ENCODE measurements around the gene BRMS1L.
A peak's percentile ranks its signal among the peaks of the same experiment; 100 is the strongest.

The BRMS1L gene

DNA sequence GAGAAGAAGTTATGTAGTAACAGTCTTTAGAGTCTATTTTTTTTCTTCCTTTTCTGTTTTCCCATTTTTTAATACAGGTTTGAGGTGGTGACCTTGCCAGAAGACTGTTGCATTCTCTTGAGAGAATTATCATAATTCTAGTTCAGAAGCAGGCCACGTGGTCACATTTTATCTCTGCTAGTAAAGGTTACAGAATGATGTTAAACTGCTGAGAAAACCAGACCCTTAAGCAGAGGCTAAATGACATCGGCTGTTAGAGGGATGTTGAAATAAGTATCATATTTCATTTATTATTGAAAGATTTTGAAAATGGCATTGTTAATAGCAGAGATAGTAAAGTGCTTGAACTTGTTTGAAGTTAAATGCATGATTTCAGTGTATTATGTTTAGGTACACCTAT, 49.2 kb downstream of the BRMS1L start:
- no peak for DNase-seq

DNA sequence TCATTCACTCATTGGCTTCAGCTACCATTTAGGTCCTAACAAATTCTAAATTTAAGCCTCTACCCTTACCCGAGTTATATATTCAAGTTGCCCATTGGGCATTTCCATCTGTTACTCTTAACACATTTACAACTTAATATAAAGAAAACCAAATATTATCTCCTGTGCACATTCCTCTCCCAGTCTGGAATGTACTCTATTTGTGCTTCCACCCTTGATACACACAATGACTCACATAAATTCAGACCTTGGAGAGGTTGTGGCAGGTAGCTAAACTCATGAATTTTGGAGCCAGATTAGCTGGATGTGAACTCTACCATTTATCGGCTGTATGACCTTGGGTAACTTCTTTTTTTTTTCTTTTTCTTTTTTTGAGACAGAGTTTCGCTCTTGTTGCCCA, 51.1 kb downstream of the BRMS1L start:
- no peak for DNase-seq

DNA sequence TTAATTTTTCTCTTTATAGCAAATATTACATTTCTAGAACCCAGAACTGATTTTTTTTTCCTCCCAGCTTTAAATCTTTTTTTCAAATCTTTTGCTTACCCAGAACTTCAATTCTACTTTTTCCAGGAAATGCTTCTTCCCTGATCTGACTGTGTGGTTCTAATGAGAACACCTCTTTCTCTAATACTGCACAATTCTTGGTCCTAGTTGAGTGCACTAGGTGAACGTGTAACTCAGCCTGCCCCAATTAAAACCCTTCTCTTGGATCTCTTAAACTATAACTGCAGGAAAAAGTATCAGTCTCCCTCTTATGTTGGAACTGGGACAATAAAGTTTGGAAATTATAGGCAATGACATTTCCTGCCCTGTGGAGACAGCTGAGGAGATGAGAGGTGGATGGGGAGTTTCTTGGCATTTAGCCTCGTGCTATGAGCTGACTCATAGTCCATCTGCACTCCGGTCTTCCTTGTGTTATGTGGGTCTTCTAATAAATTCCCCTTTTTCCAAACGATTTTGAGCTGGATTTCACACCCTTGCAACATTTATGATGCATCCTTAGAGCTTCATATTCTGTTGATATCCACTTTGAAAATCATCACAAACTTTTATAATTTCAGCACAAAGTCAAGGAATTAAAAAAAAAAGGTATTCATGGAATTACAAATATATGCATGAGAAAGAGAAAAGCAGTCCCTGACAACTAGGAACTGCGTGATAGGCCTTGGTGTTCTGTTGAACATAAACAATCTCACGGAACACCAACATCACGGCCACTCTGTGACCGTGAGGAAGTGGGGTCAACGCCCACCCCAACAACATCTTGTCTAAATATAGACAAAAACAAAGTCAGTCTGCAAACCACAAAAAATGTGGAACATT, 52.4 kb downstream of the BRMS1L start:
- DNase-seq = peak; percentile 15

DNA sequence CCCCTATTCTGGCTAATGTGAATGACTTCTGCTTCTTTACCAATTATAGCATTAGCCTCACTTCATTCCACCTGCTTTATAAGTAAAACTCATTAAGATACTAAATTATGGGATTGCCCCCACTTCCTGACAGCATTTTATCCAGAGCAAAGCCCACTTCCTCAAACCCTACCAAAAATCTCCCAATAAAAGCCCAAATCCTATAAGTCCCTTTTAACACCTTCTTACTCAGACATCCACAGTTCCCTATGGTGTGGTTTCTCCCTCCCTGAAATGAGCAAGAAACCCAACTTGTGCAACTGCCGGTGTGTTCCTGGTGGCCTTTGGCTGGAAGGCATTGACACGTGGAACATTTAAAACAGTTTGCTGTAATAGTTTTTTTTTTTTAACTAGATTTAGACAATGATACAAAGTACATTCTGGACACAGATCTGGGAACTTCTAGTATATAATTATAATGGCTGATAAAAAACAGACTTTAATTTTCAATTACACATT, 53.1 kb downstream of the BRMS1L start:
- no peak for DNase-seq

DNA sequence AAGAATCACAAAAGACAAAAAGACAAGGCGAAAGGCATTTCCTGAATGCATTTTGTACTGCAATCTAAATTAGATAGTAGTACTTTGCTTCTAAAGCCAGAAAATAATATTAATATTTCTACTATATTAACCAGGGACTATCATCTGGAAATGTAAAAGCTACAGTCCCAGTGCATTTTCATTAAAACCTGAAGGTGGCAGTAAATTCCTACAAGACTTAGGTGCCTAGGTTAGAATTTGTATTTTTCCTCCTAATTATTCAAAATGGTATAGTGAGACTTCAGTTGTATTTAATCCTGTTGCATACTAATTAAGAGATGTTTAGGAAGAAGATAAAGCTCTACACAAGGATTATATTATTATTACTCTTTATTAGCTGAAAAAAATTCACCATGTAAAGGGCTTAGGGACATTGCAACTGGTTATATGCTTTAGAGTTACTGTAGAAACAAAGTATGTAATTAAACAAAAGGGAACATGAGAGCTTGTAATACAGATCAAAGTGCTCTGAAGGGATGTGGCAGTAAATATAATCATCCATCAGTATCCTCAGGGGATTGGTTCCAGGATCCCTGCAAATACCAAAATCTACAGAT, 53.6 kb downstream of the BRMS1L start:
- DNase-seq = peak; percentile 8

DNA sequence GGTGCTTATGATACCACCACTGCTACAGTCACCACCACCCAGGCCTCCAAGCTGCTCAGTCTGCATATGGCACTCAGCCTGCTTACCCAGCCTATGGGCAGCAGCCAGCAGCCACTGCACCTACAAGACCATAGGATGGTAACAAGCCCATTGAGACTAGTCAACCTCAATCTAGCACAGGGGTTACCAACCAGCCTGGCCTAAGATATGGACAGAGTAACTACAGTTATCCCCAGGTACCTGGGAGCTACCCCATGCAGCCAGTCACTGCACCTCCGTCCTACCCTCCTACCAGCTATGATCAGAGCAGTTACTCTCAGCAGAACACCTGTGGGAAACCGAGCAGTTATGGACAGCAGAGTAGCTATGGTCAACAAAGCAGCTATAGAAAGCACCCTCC, 55.1 kb downstream of the BRMS1L start:
- no peak for DNase-seq

DNA sequence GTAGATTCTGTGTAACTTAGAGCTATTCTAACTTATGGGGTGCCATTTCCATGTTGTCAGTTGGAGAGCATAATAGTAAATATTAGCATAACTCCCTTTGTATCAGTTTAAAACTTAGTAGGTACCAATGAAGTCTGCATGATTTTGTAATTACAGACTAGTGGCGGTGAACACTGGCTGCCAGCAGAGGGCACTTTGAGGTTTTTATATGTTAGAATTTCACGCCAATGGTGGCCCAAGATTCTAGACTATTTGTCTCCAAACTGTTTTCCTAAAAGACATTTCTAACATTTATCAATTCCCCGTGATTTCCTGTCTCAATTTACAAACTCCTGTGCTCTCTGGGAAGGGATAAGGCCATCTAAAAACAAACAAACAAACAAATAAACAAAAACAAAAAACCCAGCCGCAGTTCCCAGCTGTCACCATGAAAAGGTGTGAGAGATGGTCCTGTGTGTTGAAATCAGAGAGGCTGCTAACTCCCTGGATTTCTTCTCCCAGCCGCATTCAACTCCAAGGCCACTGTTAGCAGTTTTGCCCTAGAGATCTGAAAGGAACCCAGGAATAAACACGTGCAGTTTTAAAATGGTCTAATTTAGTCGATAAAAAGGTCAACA, 57.6 kb downstream of the BRMS1L start:
- peak; percentile 22 for DNase-seq

DNA sequence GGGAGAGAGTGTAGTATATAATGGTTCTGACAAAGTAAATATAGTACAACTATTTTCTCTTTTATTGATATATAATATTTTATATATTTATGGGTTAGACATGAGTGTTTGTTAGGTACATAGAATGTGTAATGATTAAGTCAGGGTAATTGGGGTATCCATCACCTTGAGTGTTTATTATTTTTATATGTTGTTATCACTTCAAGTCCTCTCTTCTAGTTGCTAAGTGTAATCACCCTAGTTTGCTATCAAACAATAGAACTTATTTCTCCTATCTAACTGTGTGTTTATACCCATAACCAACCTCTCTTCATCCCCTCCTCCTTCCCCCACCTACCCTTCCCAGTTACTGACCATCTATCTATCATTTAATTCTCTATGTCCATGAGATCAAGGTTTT, 64.2 kb downstream of the BRMS1L start:
- no peak for DNase-seq

DNA sequence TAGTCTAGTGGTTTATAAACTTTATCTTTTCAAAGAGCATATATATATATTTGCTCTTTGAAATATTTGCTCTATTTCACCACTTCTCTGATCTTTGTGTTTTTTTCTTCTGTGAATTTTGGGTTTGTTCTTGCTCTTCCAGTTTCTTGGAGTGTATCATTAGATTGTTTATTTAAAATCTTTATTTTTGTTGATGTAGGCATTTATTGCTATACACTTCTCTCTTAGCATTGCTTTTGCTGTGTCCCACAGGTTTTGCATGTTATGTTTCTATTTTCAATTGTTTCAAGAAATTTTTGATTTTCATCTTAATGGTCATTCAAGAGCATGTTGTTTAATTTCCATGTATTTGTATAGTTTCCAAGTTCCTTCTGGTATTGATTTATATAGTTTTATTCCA, 69.1 kb downstream of the BRMS1L start:
- DNase-seq = no peak

DNA sequence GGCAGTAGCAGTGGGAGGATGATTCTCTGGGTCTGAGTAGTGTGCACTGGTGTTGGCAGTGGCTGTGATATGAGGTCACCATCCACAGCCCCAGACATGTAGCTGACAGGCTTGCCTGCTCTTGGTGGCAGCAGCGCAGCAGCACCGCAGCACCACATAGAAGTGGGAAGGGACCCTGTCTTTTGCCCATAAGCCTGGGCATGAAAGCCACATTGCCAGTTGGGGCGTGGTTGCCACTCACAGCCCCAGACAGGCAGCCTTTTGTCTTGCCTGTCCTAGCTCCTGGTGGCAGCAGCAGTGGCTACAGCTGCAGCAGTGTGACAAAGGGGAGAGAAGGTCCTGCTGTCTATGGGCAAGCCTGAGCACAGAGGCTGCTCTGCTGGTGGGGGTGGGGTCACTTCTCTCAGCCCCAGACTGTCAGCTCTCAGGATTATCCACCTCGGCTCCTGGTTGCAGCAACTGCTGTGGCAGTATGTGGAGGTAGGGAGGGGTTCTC, 71.5 kb downstream of the BRMS1L start:
- peak; percentile 20 for DNase-seq

DNA sequence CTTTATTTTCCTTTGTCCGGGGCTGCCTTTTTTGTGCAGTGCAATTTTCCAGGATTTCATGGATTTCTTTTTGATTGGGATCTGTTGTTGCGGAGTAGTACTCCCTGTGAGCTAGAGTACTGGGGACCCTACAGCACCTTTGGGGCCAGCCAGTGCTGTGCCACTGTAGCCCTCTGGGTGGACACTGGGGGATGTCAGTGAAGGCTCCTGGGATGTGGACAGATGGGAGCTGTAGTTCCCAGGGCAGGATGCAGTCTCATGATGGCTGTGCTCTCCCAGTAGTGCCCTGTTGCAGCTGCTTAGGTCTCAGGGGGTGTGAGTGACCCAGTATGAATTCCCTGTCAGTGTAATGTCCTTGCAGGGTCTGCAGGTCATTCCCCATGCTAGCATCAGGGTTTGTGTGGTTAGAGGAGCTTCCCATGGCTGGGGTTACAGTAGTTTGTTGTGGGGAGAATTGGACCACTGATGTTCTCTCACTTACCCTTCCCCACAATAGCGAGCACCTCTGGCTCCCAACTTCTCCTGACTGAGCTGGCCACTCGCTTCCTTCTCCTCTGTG, 72.2 kb downstream of the BRMS1L start:
- DNase-seq = no peak

DNA sequence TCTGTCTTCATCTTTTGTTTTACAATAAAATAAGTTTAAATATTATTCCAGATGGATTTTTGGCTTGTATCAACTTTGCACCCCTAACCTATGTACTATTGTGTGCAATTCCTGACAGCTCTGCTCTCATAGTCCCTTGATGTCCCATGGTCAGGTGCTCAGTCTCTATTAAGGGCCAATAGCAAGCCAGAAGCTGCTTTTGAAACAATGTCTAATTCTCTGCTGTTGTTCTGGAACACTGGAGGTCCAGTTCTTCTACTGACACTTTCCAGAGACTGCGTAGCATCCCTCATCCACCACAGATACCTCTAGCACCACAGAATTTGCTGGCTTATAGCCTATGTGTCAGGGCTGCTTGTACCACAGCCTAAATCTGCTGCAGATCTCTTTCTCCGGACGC, 74.6 kb downstream of the BRMS1L start:
- DNase-seq = no peak

DNA sequence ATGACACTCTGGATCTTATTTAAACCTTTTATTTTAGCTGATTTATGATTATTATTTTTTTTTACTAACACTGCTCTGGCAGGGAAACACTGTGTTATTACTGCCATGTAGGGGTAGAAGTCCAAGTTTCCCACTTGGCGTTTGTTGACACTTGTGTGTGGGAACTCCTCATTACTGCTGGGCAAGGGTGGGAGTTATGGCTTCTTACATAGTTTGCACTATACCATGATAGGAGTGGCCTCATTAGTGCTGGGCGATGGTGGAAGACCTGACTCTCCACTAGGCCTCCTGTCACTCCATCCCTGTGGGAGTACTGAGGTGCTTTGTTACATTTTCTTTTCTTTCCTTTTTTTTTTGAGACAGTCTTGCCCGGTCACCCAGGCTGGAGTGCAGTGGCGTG, 83.5 kb downstream of the BRMS1L start:
- DNase-seq = no peak

DNA sequence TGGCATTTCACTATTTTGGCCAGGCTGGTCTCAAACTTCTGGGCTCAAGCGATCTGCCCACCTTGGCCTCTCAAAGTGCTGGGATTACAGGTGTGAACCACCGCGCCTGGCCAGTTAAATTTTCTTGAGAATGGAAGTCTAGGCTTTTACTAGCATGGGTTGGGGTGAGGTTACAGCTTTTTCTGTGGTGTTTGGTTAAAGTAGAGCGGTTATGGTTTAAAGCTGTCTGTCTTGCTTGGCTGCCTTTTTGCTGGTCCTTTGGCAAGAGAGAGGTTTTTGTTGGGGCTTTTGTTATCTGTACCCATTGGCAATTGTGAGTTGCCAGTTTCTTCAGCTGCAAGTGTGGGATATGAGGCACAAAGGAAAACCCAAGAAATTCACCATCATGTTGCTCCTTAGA, 84.1 kb downstream of the BRMS1L start:
- DNase-seq = no peak

DNA sequence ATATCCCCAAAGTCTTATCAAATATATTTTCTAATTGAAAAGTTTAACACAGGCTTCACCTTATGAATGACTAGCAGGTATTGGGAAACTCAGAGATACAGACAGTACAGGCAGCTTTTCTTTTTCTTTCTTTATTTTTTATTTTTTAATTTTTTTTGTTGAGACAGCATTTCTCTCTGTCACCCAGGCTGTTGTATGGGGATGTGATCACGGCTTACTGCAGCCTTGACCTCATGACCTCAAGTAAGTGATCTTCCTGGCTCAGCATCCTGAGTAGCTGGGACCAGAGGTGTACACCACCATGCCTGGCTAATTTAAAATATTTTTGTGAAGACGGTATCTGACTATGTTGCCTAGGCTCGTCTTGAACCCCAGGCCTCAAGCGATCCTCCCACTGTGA, 85.0 kb downstream of the BRMS1L start:
- DNase-seq = no peak

DNA sequence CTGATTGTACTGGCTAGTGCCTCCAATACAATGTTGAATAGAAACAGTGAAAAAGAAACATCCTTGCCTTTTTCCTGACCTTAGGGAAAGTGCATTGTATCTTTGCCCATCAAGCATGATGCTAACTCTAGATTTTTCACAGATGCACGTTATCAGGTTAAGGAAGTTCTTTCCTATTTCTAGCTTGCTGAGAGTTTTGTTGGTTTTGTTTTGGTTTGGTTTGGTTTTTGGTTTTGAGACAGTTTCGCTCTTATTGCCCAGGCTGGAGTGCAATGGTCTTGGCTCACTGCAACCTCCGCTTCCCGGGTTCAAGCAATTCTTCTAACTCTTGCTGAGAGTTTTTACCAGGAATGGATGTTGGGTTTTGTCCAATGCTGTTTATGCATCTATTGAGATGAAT, 89.0 kb downstream of the BRMS1L start:
- DNase-seq = no peak

DNA sequence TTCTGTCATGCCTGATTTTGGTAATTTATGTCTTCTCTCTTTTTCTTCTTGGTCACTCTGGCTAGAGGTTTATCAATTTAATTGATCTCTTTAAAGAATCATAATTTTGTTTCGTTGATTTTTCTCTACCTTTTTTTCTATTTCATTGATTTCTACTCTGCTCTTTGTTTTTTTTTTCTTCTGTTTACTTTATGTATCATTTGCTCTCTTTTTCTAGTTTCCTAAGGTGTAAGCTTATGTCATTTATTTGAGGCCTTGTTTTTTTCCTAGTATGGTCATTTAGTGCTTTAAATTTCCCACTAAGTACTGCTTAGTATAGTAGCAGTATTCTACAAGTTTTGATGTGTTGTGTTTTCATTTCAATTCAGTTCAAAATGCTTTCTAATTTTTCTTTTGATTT, 89.6 kb downstream of the BRMS1L start:
- DNase-seq = no peak

Data from SHP77 treated with DMSO at 0.1 percent for 48 hours (cell line).